Vagina (tissue), 2 donors: ENCODE measurements around the gene ABTB2.

ENCODE experiments used
- CTCF ChIP-seq, 3 experiments: fragments of 450-650 bp in 2 of 3; fragments of 200-600 bp in 1 of 3; sonication (generic) in 1 of 3; IDR thresholded peaks; one replicate each; pipeline ENCODE4 v1.5.1; 2017 to 2019; ENCODE audit warnings: antibody characterized with exemption in 3 of 3, mild to moderate bottlenecking in 2 of 3, moderate library complexity in 2 of 3
- POLR2A ChIP-seq, 2 donors: fragments of 450-650 bp; IDR thresholded peaks; one replicate each; pipeline ENCODE4 v1.6.1; 2017; ENCODE audit warnings: antibody characterized with exemption in 2 of 2, mild to moderate bottlenecking in 2 of 2, moderate library complexity in 2 of 2
- POLR2AphosphoS5 ChIP-seq, 2 donors: sonication (generic); formaldehyde crosslinking; IDR thresholded peaks; one replicate each; pipeline ENCODE4 v1.9.0; 2017; ENCODE audit warnings: antibody characterized with exemption in 2 of 2, mild to moderate bottlenecking in 2 of 2, low read depth in 1 of 2; ENCODE audit not compliant: insufficient read depth in 1 of 2

GRCh38 chr11:34256626-34257025, 101.2 kb downstream of the ABTB2 start:
- TF ChIP-seq CTCF (IDR thresholded peaks at IDR 0.05), result no peak
- TF ChIP-seq POLR2A (IDR thresholded peaks at IDR 0.05), result no peak
- no peak for TF ChIP-seq POLR2AphosphoS5 (IDR thresholded peaks at IDR 0.05; ENCODE audit: insufficient read depth in 1 of 2, low read depth in 1 of 2)
